Chondrocyte (in vitro differentiated cells): ENCODE measurements around the gene TMEM234. TPM values are rescaled to one million over a fixed set of nuclear protein-coding genes. Genes with fewer than 3 reads are reported as not detected.
A peak's percentile ranks its signal among the peaks of the same experiment; 100 is the strongest.

ENCODE experiments used
- DNase-seq: peaks from one replicate; pipeline ENCODE4 v3.0.0; 2021; ENCODE audit warnings: mixed read lengths, low spot score
- H3K27ac Mint-ChIP-seq: one replicate; pipeline ENCODE4 v1.8.0; 2021; ENCODE audit warnings: mild to moderate bottlenecking, moderate library complexity, mixed read lengths; ENCODE audit not compliant: unreplicated experiment
- H3K27me3 Mint-ChIP-seq: 2 replicates; pipeline ENCODE4 v1.8.0; 2021; ENCODE audit warnings: low read depth, mixed read lengths
- H3K36me3 Mint-ChIP-seq: 2 replicates; pipeline ENCODE4 v1.8.0; 2021; ENCODE audit warnings: low read depth, mixed read lengths
- H3K4me1 Mint-ChIP-seq: 2 replicates; pipeline ENCODE4 v1.8.0; 2021; ENCODE audit warnings: low read depth, mild to moderate bottlenecking, mixed read lengths
- H3K4me3 Mint-ChIP-seq: one replicate; pipeline ENCODE4 v1.8.0; 2021; ENCODE audit warnings: mild to moderate bottlenecking, moderate library complexity, mixed read lengths; ENCODE audit not compliant: unreplicated experiment
- H3K9me3 Mint-ChIP-seq: 2 replicates; pipeline ENCODE4 v1.8.0; 2021; ENCODE audit warnings: low read depth, mixed read lengths
- CTCF ChIP-seq: fragments of 200-600 bp; sonication (generic); IDR thresholded peaks from 2 replicates; pipeline ENCODE4 v1.5.0; 2021; ENCODE audit warnings: antibody characterized with exemption, mild to moderate bottlenecking, moderate library complexity
- total RNA-seq: library from RNA; stranded (reverse); gene quantifications from 3 replicates; pipeline ENCODE4 v1.2.1, GENCODE V29; 2021

The TMEM234 gene
- total RNA-seq, 1 donor from 2014 or later: 22.8 TPM

- peak; percentile 55 for TF ChIP-seq CTCF
- DNase-seq: no peak
- Mint-ChIP-seq H3K27me3 (no peaks in the 10 kb centered on the region), H3K36me3 (peaks cover 13% of the 10 kb centered on the region), H3K4me1 (peaks cover 56% of the 10 kb centered on the region), H3K9me3 (no peaks in the 10 kb centered on the region), H3K27ac (peak overlapping the region; percentile 93), H3K4me3 (peak overlapping the region; percentile 85)
Measured at GRCh38 chr1:32201011-32201855, 20.9 kb downstream of the TMEM234 start.

GRCh38 chr1:32200226-32201010 lies 21.7 kb downstream of the TMEM234 start, which contains the start of gene CCDC28B:
Gene CCDC28B, plus strand, starts transcription at chr1:32200595. Its CDS starts 1,341 bp downstream, at chr1:32201936.
- Mint-ChIP-seq H3K9me3 (no peaks in the 10 kb centered on the region), H3K36me3 (peaks cover 17% of the 10 kb centered on the region), H3K4me3 (peak within 1 kb of the TSS; percentile 85), H3K4me1 (peaks cover 55% of the 10 kb centered on the region), H3K27me3 (no peaks in the 10 kb centered on the region), H3K27ac (peak within 1 kb of the TSS; percentile 93)
- TF ChIP-seq CTCF: no peak
- no peak for DNase-seq

- Mint-ChIP-seq H3K4me3 (peak overlapping the region; percentile 85), H3K9me3 (no peaks in the 10 kb centered on the region), H3K36me3 (peaks cover 22% of the 10 kb centered on the region), H3K27ac (peak overlapping the region; percentile 93), H3K4me1 (peaks cover 49% of the 10 kb centered on the region), H3K27me3 (no peaks in the 10 kb centered on the region)
- no peak for DNase-seq
- TF ChIP-seq CTCF: no peak
Measured at GRCh38 chr1:32199717-32200072, 22.5 kb downstream of the TMEM234 start.

GRCh38 chr1:32199043-32199716 lies 23.0 kb downstream of the TMEM234 start:
- Mint-ChIP-seq H3K9me3 (no peaks in the 10 kb centered on the region), H3K36me3 (peaks cover 27% of the 10 kb centered on the region), H3K27ac (peak overlapping the region; percentile 93), H3K4me3 (no peak overlapping the region), H3K4me1 (peaks cover 48% of the 10 kb centered on the region), H3K27me3 (no peaks in the 10 kb centered on the region)
- no peak for DNase-seq
- TF ChIP-seq CTCF: no peak
